H1 (cell line): Measurements from ENCODE around the gene RASEF. TPM values are rescaled to one million over a fixed set of nuclear protein-coding genes. Genes with fewer than 3 reads are reported as not detected.

Experiments used
- CHD1 ChIP-seq: IDR thresholded peaks from 2 replicates; pipeline ENCODE4 v1.6.1; 2012; ENCODE audit warnings: low read depth, low read length, improper control_type of control experiment
- YY1 ChIP-seq: IDR thresholded peaks from 2 replicates; pipeline ENCODE4 v1.6.1; 2011; ENCODE audit warnings: low read depth, mild to moderate bottlenecking, low read length
- polyA plus RNA-seq, 7 experiments: library from polyadenylated mRNA; depleted of rRNA in 3 of 7; stranded (reverse) in 5 of 7; unstranded in 2 of 7; fragments of >200 nt in 5 of 7; fragments of 200-250 nt in 2 of 7; gene quantifications; 1 replicate in 5 of 7; 2 replicates in 1 of 7; 4 replicates in 1 of 7; pipeline versions ENCODE4 v1.2.1 to v1.2.3, GENCODE V29; 2011 to 2013; ENCODE audit warnings: missing spikeins in 2 of 7, mixed read lengths in 2 of 7
- total RNA-seq: library from RNA; stranded (reverse); fragmentation: NEBNext Ultra II Directional; extraction: Animal tissue kit (Norgen Biotek cat#: 25700); gene quantifications from 2 replicates; pipeline ENCODE4 v1.2.1, GENCODE V29; 2021
- TF ChIP-seq, protein P1 (sequence below): IDR thresholded peaks from 2 replicates; pipeline ENCODE4 v1.6.1; 2011; ENCODE audit warnings: low read depth, mild to moderate bottlenecking, low read length; ENCODE audit not compliant: insufficient read depth

Gene RASEF
- total and polyA plus RNA-seq, 2 of the 8 experiments (the other 6 are each of a cell fraction or from before 2014, with no cell fraction given): 1.1 to 4.6 TPM

GRCh38 chr9:83011611-83012010, 51.3 kb downstream of the RASEF start (continued):
- TF ChIP-seq YY1: no peak
- TF ChIP-seq, protein P1, sequence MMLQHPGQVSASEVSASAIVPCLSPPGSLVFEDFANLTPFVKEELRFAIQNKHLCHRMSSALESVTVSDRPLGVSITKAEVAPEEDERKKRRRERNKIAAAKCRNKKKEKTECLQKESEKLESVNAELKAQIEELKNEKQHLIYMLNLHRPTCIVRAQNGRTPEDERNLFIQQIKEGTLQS: no peak
- TF ChIP-seq CHD1: no peak
